Stimulated activated CD4-positive, alpha-beta T cell treated with anti-CD3 and anti-CD28 coated beads, Interleukin-15, amount 100 ng/mL, for 24 hours (primary cell): ENCODE results near the gene GHRL.

Experiments used
- DNase-seq: peaks from one replicate; pipeline ENCODE4 v3.0.0-alpha.2; 2020

The GHRL gene

GRCh38 chr3:10294030-10294586 lies 1.4 kb upstream of the GHRL start:
- DNase-seq, result no peak

DNA sequence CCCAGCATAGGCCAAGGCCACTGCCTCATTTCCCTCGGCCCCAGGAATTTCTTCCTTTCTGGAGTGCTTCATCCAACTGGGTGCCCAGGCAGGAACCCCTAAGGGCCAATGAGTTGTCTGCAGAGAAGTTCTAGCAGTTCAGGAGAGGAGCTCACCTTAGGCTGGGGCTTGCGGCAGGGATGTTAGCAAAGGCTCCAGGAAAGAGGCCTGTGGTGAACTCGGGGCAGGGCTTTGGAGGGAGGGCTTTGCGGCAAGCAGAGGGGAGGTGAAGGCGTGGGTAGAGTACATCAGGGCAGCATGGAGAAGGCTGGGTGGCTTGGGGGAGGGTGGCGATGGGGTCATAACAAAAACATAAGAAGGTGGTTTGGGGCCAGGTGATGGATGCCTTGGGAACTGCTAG lies 1.1 kb downstream of the GHRL start:
- DNase-seq, result no peak

DNA sequence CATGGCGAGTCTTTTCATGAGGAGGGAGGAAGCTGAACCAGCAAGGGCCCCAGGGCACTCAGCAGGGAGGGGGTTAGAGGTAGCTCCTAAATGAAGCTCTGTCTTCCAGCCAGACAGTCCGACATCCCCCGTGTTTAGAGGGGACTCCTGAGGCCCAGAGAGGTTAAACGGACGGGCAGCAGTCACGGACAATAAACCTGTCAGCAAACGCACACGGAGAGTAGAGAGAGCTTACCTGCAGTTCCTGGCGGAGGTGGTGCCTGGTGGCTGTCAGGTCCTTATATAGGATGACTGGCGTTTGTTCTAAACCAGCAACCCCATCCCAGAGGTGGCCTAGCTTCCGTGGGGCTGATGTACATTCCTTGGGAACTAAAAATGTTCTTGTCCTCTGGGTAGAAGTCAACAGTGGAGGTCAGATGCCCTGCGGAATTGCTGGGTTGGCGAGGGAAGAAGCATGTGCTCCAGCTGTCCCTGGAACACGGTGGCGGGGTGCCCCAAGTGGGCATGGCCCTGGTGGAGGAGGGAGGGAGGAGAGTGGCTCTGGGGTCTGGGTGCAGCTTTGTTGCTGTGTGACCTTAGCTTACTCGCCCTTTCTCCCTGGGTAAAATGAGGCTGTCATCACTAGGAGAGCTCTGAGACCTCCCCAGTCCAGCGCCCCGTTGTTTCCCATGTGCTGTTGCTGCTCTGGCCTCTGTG lies 2.1 kb downstream of the GHRL start:
- no peak for DNase-seq

DNA sequence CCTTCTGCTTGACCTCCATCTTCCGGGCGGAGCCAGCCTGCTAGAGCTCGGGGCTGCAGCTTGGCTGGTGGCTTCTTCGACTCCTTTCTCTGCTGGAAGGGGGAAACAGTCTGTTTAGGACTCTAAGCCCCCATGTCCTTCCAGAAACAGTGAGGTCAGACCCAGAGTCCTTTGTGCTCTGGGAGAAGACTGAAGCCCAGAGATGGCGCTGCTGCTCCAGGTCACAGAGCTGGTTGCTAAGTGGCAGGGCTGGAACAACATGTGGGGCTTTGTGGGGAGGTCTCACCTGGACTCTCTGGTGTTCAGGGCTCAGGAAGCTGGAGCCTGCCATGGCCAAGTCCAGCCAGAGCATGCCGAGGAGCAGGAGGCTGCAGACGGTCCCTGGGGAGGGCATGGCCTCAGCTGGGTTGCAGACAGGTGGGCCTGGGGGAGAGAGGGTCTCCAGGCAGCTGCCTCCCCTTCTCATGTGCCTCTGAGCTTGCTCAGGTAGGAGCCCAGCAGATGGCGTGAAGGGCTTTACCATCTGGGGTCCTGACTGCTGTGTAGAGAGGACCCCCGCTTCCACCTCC lies 2.9 kb downstream of the GHRL start:
- DNase-seq, result no peak

DNA sequence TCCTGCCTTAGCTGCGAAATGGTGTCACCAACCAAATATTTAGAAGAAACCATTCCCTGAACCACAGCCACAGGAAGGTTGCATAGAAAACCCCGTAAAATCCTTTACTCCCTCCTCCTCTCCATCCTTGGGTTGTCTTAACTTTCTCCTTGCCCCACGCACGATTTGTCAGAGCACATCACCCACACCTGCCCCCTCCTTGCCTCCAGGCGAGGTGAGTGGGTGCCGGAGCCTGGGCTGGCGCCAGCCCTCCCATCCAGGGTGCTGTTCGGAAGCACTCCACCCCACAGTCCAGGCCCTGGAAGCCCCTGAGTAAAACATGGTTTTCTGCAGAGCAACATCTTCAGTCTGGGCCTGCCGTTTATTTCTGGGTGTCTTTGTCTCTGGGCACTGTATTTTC lies 3.7 kb downstream of the GHRL start:
- no peak for DNase-seq

DNA sequence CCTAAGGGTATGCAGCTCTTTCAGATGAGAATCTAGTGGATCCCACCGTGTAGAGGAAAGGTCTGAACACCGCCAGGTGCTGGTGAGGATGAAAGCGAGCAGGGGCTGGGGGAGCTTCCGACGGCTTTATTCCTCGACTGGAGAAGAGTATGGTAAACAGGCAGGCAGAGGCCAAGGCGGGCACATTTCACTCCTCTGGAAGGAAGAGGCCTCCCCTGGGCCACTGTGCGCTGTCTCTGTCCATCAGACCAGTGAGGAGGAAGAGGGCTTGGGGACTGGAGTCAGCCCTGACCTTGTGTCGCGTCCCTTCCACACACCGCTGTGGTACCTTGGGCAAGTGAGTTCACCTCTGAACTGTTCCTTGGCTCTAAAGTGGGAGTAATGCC lies 4.2 kb downstream of the GHRL start:
- DNase-seq, result no peak

- DNase-seq, result no peak
These were observed 4.7 kb downstream of the GHRL start for GRCh38 chr3:10287936-10288574.

- no peak for DNase-seq
These were observed 6.0 kb downstream of the GHRL start for GRCh38 chr3:10286596-10287295.

DNA sequence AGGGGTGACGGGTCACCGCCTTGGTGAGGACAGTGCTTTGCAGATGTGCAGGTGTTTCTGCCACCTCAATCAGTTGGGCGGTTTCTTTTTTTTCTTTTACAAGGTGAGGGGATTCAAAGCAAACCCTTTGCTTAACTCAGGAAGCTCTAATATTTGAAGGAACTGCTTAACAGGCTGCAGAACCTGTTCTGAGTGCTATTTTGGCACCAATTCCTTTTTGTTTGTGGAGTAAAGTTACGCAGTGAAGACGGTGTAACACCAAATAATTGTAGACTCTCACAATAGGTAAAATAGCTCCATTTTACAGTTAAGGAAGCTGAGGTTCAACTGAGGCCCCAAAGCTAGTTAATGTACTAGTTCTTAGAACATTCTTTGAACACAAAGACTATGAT lies 6.6 kb downstream of the GHRL start:
- no peak for DNase-seq

DNA sequence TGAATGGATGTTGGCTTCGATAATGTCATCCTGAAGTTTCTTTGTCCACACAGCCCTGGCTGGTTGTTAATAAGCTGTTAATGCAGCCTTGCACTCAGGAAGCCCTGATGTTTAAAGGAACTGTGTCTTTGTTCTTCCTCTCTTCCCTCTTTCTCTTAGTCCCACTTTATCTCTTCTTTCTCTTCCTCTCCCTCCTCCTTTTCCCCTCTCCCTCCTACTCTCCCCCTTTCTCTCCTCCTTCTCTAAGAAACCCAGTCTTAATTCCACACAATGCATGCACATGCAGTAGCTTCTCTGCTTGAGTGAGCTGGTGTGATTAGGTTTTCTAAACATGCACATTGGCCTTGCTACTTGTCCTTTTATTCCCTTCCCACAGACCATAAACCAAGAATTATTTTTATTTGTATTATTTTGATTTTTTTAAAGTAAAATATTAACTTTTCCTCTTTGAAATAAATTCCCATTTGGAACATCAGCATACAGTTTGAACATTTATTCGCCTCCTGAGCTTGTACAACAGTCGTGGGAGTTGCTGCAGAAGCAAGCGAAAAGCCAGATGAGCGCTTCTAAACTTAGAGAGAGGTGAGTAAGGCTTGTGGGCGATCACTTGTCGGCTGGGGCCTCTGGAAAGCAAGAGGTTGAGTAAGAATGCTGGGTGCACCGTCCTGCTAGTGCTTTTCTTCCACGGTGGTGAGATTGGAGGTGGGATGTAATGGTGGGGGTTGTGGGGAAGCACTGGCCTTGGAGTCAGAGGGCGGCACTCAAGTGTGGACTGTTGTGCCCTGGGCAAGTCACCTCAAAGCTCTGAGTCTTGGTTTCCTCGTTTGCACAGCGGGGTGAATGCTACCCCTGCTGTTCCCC lies 7.2 kb downstream of the GHRL start:
- DNase-seq, result no peak

DNA sequence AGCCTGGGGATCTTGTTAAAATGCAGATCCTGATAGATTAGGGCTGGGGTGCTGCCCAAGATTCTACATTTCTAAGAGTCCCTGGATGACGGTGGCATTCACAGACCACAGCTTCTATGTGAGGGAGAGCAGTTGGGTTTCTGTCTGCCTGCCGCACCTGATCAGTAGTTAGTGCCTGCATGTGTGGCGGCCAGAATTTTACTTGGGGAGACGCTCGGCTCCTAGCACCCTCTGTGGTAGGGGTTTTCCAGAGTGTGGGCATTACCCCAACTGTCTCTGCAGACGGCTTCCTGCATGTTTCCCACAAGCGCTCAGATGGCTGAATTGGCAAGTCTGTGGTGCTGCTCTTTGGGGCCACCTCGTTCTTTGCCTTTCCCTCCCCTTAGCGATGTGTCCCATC lies 8.3 kb downstream of the GHRL start:
- peak; percentile 45 for DNase-seq

- DNase-seq, result no peak
These were observed 9.1 kb downstream of the GHRL start for GRCh38 chr3:10283638-10284037.

GRCh38 chr3:10281951-10282350 lies 10.8 kb downstream of the GHRL start:
- DNase-seq, result no peak

GRCh38 chr3:10280571-10280970 lies 12.2 kb downstream of the GHRL start:
- DNase-seq, result no peak

- no peak for DNase-seq
These were observed 12.6 kb downstream of the GHRL start for GRCh38 chr3:10280177-10280529.

- no peak for DNase-seq
These were observed 13.2 kb downstream of the GHRL start for GRCh38 chr3:10279384-10280176.

- no peak for DNase-seq
These were observed 14.2 kb downstream of the GHRL start for GRCh38 chr3:10278501-10278900.

DNA sequence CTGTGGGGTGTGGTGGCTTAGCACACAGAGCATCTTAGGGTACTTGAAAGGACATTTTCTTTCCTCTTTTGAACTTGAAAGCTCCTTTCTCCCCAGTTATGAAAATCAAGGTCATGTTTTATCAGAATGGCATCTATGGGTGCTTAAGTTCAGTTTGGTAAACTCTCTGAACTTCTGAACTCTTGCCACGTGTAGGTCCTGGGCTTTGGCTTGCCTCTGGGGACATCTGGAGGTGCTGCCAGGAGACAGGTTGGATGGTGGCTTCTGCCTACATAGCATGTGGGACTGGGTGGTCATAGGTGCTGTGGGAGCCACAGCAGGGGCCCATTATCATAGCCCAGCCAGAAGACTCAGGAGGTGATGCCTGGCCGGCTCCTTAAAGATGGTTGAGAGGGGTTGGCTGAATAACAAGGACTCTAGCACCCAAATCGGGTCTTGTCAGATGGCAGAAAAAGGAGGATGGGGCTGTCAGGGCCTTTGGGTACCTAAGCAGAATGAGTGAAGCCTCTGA lies 15.6 kb downstream of the GHRL start:
- no peak for DNase-seq

DNA sequence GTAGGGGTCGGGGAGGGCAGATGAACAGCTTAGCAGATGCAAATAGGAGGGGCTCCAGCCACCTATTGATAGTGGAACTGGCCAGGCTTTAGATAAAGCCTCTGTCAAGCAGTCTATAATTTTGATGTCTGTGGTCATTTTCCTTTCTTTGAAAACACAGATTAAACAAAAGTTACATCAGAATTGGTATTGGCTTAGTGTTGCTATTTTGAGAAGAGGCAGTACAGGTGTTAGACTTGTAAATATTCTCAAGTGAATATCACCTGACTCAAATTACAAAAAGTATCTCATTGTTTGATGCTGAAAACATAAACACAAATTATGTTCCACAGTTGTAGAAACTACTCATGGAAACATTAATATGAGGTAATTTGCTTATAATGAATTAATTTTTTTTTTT lies 18.1 kb downstream of the GHRL start:
- no peak for DNase-seq

- no peak for DNase-seq
These were observed 18.9 kb downstream of the GHRL start for GRCh38 chr3:10273702-10274305.

DNA sequence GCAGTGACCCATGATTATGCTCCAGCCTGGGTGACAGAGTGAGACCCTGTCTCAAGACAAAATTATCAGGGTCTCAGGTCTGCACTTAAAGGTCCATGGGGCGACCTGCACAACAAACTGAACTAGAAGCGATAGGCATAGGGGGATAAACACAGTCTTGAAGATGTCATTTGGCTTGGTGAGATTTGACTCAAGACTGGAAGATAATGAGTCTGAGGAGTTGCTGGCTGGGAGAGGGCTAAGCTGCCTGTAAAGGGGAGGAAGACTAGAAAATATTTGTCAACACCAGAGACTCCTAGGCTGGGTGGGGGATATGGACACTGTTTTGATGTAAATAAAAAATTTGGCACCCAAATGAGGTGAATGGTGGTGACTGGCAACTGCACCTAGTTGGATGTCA lies 19.8 kb downstream of the GHRL start:
- no peak for DNase-seq
